WTC11 (cell line): Measurements from ENCODE around the gene DDX10.

Experiments
- CBFB ChIP-seq: sonication (generic); formaldehyde crosslinking; IDR thresholded peaks from 2 replicates; pipeline ENCODE4 v1.8.1; 2022; ENCODE audit warnings: mild to moderate bottlenecking, low read depth, missing genetic modification reagents
- ESRRA ChIP-seq: sonication (generic); formaldehyde crosslinking; IDR thresholded peaks from 2 replicates; pipeline ENCODE4 v1.8.1; 2022; ENCODE audit warnings: mild to moderate bottlenecking, missing genetic modification reagents, borderline replicate concordance
- FOXJ3 ChIP-seq: sonication (generic); formaldehyde crosslinking; IDR thresholded peaks from 2 replicates; pipeline ENCODE4 v1.9.0; 2021; ENCODE audit warnings: missing genetic modification reagents, mild to moderate bottlenecking, borderline replicate concordance
- IRF1 ChIP-seq: sonication (generic); formaldehyde crosslinking; IDR thresholded peaks from 2 replicates; pipeline ENCODE4 v1.8.0; 2023; ENCODE audit warnings: missing genetic modification reagents
- NFE2L1 ChIP-seq: sonication (generic); formaldehyde crosslinking; IDR thresholded peaks from 2 replicates; pipeline ENCODE4 v1.8.1; 2023; ENCODE audit warnings: missing genetic modification reagents
- TF ChIP-seq, protein P1 (sequence below): fragments of 200-600 bp; IDR thresholded peaks from 2 replicates; pipeline ENCODE4 v1.8.0; 2022; ENCODE audit warnings: antibody characterized with exemption
- TF ChIP-seq, protein P2 (sequence below): sonication (generic); formaldehyde crosslinking; IDR thresholded peaks from 2 replicates; pipeline ENCODE4 v1.8.1; 2023; ENCODE audit warnings: mild to moderate bottlenecking, missing genetic modification reagents
- TF ChIP-seq, protein P3 (sequence below): sonication (generic); formaldehyde crosslinking; conservative IDR thresholded peaks from 2 replicates; pipeline ENCODE4 v1.8.1; 2022; ENCODE audit warnings: mild to moderate bottlenecking, missing genetic modification reagents
- TF ChIP-seq, protein P4 (sequence below): sonication (generic); formaldehyde crosslinking; IDR thresholded peaks from 2 replicates; pipeline ENCODE4 v1.8.1; 2023; ENCODE audit warnings: mild to moderate bottlenecking, missing genetic modification reagents, moderate library complexity

DNA sequence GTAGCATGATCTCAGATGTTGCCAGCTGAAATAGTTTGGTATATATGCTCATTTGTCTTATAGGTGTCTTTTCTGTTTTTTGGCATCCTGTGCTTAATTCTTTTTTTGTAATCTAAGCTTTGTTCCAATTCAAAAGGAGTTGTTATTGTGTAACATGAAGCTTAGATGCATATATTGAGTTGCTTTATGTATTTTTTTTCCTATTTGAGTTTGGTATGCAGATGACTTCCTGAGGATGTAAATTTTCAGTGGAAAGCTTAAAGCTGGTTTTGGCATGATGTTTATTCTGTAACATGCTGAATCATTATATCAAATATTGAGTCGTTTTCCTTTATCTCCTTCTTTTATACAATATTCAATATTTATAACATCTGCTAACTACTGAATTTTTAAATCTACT is 69.4 kb downstream of the DDX10 start:
- TF ChIP-seq, protein P1, sequence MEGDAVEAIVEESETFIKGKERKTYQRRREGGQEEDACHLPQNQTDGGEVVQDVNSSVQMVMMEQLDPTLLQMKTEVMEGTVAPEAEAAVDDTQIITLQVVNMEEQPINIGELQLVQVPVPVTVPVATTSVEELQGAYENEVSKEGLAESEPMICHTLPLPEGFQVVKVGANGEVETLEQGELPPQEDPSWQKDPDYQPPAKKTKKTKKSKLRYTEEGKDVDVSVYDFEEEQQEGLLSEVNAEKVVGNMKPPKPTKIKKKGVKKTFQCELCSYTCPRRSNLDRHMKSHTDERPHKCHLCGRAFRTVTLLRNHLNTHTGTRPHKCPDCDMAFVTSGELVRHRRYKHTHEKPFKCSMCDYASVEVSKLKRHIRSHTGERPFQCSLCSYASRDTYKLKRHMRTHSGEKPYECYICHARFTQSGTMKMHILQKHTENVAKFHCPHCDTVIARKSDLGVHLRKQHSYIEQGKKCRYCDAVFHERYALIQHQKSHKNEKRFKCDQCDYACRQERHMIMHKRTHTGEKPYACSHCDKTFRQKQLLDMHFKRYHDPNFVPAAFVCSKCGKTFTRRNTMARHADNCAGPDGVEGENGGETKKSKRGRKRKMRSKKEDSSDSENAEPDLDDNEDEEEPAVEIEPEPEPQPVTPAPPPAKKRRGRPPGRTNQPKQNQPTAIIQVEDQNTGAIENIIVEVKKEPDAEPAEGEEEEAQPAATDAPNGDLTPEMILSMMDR = no peak
- TF ChIP-seq FOXJ3 (CRISPR knock-in tag) (no peak), ESRRA (CRISPR knock-in tag) (no peak), CBFB (no peak), NFE2L1 (CRISPR knock-in tag) (no peak), IRF1 (CRISPR knock-in tag) (no peak)
- TF ChIP-seq, protein P2, sequence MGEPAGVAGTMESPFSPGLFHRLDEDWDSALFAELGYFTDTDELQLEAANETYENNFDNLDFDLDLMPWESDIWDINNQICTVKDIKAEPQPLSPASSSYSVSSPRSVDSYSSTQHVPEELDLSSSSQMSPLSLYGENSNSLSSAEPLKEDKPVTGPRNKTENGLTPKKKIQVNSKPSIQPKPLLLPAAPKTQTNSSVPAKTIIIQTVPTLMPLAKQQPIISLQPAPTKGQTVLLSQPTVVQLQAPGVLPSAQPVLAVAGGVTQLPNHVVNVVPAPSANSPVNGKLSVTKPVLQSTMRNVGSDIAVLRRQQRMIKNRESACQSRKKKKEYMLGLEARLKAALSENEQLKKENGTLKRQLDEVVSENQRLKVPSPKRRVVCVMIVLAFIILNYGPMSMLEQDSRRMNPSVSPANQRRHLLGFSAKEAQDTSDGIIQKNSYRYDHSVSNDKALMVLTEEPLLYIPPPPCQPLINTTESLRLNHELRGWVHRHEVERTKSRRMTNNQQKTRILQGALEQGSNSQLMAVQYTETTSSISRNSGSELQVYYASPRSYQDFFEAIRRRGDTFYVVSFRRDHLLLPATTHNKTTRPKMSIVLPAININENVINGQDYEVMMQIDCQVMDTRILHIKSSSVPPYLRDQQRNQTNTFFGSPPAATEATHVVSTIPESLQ (CRISPR knock-in tag) = no peak
- TF ChIP-seq, protein P3, sequence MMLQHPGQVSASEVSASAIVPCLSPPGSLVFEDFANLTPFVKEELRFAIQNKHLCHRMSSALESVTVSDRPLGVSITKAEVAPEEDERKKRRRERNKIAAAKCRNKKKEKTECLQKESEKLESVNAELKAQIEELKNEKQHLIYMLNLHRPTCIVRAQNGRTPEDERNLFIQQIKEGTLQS = no peak
- TF ChIP-seq, protein P4, sequence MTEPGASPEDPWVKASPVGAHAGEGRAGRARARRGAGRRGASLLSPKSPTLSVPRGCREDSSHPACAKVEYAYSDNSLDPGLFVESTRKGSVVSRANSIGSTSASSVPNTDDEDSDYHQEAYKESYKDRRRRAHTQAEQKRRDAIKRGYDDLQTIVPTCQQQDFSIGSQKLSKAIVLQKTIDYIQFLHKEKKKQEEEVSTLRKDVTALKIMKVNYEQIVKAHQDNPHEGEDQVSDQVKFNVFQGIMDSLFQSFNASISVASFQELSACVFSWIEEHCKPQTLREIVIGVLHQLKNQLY (CRISPR knock-in tag) = no peak
